HUDEP-2 (cell line): ENCODE data around the gene SEL1L2.

Experiments
- DNase-seq, 76 experiments: peaks; one replicate each; lab custom pipeline; 2025; ENCODE audit not compliant: unreplicated experiment in 76 of 76; lab: John Stamatoyannopoulos, UW

The SEL1L2 gene

DNA sequence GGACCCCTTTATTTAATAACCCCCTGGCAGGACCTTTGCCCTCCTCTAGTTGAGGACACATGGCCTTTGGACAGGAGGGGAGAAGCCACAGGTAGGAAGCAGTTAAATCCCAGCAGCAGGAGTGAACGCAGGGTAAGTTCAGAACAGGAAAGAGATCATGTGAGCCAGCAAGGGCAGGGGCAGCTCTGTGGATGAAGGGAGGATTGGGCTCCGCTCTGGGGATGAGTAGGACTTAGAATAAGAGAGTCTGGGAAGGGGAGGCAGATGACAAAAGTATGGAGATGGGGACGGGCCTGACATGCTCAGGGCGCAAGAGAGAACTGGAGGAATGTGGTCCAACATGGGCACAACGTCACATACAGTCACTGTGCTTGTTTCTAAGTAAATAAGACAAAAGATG is 116.6 kb downstream of the SEL1L2 start:
- DNase-seq: no peak

DNA sequence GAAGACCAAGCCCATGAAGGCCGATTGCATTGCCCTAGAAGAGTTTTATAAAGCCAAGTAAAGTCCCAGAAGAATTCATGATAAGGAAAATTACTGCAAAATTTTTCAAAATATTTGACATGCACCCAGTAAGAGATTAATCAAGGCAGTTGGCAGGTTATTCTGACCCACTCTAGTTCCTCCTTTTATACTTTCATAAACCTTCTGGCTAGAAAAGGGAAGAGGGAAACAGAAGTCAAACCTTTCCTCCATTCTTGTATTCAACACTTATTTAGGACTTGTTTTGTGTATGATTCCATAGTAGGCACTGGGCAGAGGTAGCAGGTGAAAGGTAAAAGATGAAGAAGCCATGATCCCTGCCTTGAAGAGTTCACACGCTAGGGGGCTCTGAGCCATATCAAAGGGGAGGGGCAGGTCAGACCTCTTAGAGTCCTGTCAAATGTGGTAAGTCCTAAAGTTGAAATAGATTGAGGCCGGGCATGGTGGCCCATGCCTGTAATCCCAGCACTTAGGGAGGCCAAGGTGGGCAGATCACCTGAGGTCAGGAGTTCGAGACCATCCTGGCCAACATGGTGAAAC is 120.2 kb downstream of the SEL1L2 start:
- DNase-seq: peak in 2 of 76 experiments; percentile 1 to 3

DNA sequence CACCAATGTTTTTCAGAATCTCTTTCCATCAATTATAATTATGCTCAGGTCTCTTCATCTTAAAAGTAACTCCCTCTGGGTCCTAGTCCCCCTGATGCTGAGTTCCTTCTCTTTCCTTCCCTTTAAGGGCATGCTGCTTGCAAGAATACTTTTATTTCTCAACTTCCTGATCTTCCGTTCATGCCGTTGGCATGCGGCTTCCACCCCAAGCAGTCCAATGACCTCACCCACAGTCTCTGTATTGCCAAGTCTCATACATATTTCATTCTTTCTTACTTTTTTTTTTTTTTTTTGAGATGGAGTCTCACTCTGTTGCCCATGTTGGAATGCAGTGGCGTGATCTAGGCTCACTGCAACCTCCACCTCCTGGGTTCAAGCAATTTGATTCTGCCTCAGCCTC is 122.1 kb downstream of the SEL1L2 start:
- DNase-seq: no peak

DNA sequence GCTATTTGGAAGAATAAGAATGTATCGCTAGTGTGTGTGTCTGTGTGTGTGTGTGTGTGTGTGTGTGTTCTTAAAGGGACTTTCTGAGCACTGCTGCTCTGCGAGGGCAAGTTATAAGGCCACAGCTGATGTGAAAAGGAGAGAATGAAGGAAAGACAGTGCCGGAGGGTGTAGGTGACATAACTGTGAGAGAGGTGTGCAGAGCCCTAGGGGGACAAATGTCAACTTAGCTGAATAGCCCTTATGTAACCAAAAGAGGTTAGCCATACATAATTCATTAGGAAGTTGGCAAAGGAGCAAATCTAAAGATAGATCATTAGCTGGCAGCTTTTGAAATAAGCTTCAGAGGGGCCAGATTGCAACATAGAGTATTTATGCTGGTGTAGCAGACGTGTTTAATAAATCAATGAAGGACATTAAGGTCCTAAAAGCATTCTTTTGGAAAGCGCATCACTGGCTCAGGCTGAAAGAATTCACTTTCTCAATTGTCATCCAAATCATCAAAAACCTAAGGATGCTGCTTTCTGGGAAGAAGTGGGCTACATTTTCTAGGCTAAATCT is 124.5 kb downstream of the SEL1L2 start:
- no peak for DNase-seq

DNA sequence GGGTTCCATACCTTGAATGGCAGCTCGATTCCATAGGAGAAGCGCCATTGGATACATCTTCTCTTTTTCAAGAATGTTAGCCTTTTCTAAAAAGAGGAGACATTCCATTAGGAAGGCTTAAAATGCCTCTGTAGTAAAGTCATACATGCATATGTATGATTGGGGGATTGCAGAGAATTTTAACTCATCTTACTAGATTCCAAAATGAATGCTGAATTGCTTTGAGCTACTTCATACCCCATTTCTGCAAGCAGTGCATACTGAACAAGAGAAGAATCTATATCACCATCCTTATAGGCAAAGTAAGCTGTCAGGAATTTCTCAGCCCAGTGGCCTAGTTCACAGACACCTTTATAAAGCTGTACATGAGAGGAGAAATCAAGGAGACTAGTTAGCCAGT is 125.3 kb downstream of the SEL1L2 start:
- DNase-seq: no peak

DNA sequence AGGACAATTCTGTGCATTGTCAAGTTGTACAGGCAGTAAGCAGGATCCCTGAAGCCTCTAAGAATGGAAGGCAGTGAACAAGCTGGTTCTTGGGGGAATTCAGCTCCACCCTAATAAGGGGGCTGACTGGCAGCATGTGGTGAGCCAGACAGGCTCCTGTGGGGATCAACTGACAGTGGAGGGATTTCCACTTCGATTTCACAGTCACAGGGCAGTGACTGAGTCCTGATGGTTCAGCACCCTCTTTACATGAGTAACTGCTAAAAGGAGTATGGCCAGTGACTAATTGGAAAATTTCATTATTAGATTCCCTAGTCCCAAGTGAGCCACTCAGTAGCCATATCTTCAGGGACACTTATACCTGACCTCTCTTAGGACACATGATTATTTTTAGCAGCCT is 127.2 kb downstream of the SEL1L2 start:
- no peak for DNase-seq

DNA sequence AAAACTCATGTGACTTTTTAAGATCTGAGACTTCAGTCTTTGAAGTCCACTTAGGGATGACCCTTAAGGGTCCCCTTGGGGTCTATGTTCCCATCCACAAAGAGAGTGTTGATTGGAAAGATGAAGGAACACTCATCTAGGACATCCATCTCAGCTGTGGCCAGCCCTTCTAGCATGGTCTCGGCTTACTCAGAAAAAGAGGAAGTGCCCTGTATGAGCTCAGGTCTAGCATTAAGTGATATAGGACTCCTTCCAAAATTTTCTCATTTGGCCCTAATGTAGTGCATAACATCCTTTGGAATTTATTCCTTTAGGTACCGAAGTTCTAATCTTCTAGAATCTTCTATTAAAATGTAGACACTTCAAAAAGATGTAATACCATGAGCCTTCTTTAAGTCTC is 128.2 kb downstream of the SEL1L2 start:
- DNase-seq: no peak

DNA sequence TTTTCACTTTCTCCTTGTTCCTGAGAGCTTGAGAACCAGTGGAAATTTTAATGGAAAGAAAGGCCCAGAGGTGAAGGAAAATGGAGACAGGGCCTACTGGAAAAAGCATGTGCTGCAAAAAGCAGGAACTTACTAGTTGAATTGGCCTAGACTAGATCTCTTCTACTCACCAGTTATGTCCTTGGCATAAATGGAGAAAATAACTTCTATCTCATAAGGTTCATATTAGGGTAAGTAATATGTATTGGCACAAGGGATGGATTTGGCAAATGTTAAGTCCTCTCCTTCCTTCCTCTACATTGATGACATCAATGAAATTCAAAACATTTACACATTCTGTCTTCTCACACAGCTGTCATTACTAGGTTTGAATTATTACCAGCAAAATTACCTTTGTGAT is 131.5 kb downstream of the SEL1L2 start:
- DNase-seq: no peak

DNA sequence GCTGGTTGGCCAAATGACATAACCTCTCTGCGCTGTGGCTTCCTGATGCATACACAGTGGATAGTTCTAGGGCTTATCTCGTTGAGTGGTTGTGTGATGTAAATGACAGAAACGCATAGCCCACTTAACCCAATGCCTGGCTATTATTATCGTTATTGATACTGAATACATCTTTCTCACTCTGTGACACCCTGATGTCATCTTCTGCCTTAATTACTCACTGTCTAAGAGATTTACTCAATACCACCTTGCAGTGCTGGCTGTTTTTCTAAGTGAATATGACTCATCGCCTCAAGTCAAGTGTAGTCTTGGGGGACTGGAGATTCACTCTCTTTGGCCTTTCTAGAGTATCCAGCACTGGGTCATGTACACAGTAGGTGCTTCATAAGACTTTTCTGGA is 132.0 kb downstream of the SEL1L2 start:
- no peak for DNase-seq

DNA sequence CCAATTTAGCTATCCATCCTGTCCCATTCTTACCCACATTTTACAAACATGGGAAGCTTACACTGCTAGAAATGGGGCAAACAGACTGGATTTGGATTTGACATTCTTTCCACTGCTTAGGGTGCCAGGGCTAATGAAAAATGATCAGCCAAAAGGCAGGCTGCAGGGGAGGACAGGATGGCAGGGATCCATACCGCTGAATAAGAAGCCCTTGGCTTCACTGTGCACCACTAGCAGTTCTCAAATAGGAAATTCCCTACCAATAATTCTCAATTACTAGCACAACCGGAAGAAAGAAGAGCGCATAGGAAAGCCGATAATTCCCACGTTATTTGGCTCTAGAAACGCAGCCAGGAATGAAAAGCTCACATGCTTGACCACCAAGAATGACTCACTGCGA is 132.5 kb downstream of the SEL1L2 start:
- no peak for DNase-seq

DNA sequence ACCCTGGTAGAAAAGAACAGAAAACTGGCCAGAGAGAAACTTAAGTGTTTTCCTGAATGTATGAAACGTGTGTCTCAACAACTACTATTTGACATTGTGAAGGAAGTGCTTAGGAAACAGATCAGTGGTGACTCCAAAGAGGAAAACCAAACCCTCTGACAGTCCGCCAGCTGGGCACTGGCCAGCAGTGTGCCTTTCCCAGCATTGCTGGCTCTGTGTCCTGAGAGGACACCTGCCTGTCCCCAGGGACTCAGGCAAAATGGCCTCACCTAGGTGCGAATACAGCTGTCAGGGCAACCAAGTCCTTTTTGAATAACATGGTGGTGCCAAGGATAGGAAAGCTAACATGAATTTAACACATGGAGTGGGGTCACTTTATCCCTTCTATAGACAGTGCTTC is 133.1 kb downstream of the SEL1L2 start:
- DNase-seq: no peak

DNA sequence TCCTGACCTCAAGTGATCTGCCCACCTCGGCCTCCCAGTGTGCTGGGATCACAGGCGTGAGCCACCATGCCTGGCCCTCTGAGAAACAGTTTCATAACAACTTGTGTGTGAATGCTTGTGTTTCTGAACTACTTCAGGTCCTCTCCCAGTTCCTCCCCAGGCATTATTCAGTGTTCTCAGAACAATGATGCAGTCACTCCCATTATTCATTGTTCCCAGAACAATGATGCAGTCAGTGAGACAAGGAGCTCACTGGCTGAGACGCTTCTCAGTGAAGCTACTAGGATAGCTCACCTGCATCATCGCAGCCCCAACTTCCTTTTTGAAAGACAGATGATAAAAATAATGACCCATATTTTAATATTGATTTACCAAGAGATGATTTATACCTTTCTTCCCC is 134.1 kb downstream of the SEL1L2 start:
- DNase-seq: no peak

DNA sequence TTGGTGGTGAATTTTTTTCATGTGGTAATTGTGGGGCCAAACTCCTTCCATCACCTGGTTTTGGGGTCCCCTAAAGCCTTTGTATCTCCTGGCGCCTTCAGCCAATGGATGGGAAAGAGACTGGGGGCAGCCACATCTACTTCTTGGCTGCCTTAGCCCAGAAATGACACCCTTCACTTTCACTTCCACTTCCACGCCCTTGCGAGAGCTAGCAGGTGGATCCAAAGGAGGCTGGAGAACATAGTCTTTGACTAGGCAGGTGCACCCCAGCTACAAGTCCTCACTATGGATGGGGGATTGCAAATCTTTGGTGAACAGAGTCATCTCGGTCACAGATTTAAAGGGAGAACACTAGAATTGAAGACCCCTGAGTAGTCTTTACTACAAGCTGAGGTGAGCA is 134.8 kb downstream of the SEL1L2 start:
- DNase-seq: no peak

DNA sequence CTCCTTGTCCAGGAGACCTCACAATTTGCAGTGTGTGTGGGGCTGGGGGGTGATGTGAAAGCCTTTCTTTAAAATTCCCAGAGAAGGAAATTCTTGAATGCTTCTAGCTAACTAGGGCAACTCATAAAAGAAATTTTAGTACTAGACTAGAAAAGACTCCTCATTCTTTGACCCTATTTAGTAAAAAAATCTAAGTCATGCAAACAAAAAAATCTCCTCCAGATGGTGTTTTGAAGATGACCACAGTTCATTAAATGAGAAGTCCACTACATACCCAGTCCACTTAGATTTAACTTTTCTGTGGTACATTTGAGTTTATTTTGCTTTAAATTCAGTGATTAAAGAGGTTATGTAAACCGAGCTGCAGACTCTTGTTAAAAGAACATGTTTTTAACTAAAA is 138.1 kb downstream of the SEL1L2 start:
- DNase-seq: no peak

DNA sequence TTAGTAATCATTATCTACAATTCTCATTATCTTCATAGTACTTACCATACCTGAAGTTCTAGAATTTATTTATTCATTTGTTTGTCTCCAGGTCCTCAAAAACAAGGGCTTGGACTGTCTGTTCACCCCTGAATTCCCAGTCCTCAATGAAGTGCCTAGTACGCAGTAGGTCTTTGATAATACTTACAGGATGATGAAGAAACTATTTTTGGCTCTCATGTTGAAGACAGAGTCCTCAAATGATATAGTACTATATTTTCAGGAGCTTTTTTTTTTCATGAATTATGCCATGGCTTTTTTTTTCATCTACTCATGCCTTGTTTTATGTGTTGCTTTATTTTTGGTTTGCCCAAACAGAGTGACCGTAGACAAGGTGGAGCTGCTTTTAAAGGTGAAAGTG is 139.1 kb downstream of the SEL1L2 start:
- no peak for DNase-seq

DNA sequence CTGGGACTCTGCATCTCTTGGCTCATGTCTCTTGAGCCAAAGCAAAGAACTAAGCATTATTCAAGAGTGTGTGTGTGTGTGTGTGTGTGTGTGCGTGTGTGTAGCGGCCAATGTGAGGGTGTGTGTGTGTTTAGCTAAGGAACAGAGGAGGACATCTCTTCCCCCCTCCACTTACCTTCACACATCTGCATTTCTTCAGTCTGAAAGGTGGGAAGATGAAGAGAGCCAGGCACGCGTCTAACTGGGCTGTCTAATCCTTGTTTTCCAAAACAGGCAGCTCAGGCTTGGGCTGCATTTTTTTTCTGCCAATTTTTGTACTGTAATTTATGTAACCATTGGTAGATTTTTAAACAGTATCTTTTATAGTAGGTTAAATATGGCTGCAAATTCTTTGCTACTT is 146.1 kb downstream of the SEL1L2 start:
- DNase-seq: no peak

DNA sequence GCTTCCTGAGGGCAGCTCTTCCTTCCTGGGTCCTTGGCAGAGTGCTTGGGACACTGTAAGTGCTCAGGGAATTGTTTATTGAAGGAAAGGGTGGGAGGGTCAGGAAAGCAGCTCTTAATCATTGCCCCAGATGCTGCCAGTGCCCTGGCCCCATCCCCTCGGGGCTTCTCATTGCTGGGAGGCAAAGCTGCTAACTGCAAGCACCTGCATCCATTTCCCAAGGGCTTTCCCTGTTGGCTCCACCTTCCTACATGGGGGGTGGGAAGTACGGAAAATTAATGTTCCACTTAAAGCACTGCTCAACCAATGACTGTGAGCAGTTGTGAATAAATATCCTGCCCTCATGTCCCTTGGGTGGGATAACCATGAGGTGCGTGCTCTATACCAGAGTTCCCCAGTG is 149.2 kb downstream of the SEL1L2 start:
- DNase-seq: no peak

DNA sequence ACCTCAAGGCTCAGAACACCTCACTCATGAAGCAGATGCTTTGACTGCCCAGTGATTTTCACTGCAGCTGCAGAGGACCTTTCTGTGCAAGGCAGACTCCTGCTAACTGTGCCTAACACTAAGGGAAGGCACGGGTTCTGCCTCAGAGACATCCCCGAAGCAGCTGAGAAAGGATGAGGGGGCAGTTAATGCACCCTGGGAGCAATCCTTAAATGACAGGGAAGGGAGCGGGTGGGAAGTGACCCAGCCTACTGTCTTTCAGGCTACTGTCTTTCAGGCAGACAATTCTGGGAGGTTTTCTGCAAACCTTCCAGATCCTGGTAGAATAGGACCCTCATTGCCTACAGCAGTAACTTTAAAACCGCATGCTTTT is 150.3 kb downstream of the SEL1L2 start:
- DNase-seq: no peak

DNA sequence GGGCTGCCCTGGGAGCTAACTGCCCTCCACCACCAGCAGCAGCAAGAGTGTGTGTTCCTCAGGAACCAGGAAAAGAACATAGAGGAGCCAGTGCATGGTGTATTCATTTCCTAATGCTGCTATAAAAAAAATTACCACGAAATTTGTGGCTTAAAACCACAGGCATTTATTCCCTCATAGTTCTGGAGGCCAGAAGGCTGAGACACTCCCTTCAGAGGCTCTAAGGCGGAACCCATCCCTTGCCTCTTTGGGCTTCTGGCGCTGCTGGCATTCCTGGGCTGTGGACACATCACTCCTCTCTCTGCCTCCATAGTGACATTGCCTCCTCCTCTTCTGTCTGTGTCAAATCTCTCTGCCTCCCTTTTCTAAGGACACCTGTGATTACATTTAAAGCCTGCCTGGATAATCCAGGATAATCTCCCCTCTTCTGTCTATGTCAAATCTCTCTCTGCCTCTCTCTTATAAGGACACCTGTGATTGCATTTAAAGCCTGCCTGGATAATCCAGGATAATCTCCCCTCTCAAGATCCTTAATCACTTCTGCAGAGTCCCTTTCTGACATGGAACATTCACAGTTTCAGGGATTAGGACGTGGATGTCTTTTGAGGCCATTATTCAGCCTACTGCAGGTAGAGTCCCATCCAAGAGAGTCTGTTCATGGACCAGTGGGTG is 150.9 kb downstream of the SEL1L2 start:
- DNase-seq: no peak

DNA sequence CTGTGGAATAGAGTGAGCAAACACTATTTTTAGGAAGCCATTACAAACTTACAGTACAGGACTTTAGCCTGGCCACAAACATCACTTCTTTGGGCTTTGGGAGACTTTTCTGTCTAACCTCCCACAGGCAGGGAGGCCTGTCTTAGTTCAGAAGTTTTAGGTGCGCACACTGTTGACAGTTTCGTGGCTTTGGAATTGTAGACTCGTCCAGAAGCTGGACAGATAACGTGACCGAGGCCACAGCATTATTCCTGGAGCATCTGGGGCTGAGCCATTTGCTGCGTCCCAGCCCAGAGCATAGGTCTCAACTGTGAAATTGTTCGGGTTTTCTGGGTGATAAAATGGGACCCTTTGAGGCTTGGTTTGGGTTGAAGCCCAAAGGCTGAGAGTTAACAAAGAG is 151.8 kb downstream of the SEL1L2 start:
- no peak for DNase-seq

DNA sequence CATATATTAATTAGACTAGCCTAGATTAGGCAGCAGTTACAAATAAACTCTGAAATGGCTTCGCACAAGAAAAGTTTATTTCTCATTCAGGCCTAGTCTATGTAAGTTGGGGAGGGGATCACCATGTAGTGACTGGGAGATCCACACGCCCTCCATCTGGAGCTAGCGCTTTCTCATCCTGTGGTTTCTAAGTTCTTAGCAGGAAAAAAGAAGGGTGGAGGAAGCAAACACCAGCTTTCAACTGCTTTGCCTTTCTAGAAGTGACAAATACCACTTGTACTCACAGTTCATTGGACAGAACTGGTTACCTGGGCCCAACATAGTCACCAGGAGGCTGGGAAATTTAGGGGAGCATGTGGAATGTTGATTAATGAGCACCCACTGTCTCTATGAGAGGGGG is 158.9 kb downstream of the SEL1L2 start:
- DNase-seq: no peak

DNA sequence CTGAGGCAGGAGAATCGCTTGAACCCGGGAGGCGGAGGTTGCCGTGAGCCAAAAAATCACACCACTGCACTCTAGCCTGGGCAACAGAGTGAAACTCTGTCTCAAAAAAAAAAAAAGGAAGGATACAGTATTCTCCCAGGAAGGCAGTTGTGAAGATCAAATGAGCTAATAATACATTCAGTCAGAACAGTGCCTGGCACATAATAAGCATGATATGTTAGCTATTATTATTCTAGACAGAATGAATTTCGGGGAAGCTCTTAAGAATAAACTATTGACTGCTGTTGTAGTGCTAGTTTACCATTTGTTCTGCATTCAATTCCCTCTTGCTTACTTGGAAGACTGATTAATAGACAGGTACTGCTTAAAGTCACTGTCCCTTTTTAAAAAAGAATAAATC is 164.9 kb downstream of the SEL1L2 start:
- no peak for DNase-seq

DNA sequence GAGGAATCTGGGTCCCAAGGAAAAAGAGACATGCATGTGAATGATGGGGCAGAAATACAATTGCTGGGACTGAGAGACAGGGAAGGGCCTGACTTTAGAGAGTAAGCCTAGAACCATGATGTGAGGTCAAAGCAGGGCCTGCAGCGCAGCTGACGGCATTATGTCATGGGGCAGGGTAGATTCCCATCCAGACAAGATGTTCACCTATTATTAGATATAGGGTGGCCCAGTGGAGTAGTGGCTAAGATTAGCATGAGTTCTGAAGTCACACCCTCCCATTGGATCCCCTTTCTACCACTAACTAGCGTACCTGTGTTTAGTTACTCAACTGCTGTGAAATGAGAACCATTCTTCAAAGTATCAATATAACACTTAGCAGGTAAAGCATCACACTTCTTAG is 166.0 kb downstream of the SEL1L2 start:
- DNase-seq: no peak
